Activated CD8-positive, alpha-beta memory T cell treated with anti-CD3 and anti-CD28 coated beads, Interleukin-2, amount 50 U/mL, for 1 hour (primary cell): ENCODE measurements around the gene SLC25A21.
"Not testable (repeated sequence)": the region's sequence is repeated elsewhere in the genome, so short reads cannot be mapped to it uniquely, and the experiment has no call there.

Experiments used
- DNase-seq: peaks from one replicate; pipeline ENCODE4 v3.0.0-alpha.2; 2020; ENCODE audit errors: extremely low read depth

Gene SLC25A21

DNA sequence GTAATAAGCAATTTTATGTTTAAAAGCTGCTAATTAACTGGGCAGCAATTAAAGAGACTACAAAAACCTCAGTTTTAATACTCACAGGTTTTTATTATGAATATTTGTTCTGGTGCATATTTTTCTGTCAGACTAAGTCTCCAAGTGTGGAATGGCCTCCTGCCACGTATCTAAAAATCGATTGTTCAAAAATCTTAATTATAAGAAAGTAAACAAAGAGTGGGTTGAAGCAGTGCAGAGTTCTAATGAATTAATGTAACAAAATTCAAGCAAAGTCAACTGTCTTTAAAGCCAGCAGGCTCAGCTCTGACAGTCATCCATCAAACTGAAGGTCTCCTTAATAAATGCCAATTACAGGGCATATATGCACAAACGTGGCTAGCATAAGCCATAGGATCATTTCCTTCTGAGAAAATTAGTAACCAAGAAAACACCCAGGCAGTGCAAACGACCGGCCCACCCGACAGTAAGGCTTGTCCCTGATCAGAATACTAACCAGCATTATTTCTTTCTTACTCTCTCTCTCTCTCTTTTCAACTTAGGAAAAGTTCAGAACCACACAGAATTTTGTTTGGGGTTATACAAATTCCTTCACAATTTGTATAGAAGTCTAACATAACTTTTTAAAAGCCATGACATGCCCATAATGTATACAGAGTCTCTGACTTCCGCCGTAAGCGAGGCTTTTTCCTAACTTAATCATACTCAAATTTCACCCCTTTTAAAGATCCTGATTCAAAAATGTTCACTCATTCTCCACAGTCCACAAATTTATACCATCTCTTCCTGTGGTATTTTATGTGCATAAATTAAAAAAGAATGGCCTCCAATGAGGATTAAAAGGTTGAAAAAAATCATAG is 83.8 kb downstream of the SLC25A21 start:
- DNase-seq = no peak

- DNase-seq = no peak
These were observed 84.9 kb downstream of the SLC25A21 start for GRCh38 chr14:37087520-37087919.

- no peak for DNase-seq
These were observed 88.8 kb downstream of the SLC25A21 start for GRCh38 chr14:37083599-37083998.

DNA sequence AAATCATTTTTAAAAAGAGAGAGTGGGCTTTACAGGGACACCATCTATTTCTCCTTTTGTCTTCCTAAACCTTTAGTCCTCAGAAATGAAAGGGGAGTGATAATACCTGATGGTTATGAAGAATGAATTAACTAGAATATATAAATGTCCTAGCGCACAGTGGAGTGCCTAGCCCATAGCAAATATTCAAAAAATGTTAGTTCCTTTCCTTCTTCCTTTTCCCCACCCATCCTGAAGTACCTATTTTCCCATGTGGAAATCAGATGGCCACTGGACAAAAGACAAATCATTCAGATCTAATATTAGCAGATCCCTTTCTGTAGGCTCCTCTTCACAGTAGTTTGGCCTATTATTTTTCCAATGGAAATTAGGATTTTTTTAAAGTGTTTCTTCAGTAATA is 90.0 kb downstream of the SLC25A21 start:
- no peak for DNase-seq

GRCh38 chr14:37081856-37082255 is 90.5 kb downstream of the SLC25A21 start:
- no peak for DNase-seq

- no peak for DNase-seq
These were observed 91.2 kb downstream of the SLC25A21 start for GRCh38 chr14:37081218-37081617.

DNA sequence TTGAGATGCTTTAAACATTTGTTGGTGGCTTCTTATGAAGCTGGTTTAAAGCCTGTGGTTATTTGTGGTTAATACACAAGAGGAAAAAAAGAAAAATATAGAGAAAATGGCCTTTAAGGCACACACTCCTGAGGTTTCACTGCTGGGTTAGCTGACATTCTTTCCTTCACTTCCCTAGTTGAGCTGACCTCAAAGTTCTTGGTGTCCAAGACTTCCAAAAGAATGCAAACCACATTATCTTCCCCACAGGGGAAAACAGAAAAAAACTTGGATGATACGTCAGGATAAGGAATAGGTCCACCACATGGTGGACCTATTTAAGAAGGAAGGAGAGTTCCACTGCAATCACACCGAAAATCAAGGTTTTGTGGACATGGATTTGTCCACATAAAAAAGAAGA is 94.3 kb downstream of the SLC25A21 start:
- no peak for DNase-seq

DNA sequence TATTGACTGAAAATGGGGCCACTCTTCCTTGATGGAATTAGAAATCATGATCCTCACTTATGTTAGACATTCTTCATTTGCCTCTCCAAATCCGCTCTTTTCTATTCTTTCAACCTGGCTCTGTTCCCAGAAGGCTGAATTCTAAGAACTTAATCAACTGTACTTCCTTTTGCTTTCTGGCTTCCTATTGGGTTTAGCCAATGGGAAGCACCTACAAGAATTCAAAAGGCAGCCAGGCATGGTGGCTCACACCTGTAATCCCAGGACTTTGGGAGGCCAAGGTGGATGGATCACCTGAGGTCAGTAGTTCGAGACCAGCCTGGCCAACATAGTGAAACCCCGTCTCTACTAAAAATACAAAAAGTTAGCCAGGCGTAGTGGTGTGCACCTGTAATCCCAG is 98.1 kb downstream of the SLC25A21 start:
- not testable (repeated sequence) for DNase-seq

GRCh38 chr14:37063467-37064240 is 108.8 kb downstream of the SLC25A21 start:
- DNase-seq = no peak

DNA sequence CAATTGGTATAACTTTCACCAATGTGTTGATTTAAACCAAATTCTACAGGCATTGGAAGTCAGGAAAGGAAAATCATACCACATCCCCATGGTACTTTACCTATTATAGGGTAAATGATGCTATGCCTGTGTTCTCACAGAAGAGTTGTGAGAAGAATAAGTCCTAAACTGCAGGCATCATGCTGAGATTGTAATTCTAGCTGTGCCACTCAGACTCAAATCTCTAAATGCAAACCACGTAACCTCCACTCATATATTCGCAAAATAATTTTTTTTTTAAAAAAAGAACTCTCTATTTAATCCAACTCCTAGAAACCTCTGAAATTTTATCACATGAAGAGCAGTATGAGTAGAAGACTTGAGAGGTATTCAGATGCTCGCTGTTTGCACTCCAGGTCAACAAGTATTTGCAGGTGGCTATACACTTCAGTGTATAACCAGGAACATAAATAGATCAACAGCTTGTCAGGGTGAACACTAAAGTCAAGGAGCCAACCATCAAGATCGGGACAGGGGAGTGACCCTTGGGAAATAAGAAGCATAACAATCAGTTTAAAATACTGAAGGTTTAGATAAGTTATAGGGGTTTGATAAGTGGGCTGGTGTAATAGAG is 110.1 kb downstream of the SLC25A21 start:
- DNase-seq = no peak

DNA sequence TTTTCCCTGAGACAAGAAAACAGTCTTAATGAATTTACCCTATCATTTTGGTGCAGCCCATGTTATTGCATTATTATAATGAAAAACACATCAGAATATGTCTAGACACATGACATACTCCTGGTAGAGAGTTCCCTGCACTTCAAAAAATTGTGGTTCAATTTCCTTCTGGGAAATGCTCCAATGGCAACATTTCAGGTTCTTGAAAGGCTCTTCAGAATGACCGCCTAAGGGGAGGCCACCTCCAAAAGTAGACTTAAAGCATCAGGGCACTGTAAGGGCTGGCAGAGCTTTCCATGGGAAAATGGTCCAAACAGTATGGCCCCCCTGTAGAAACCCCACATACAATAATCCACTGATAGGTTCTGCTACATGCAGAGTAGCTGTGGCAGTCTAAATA is 110.7 kb downstream of the SLC25A21 start:
- DNase-seq = no peak

GRCh38 chr14:37060496-37061260 is 111.7 kb downstream of the SLC25A21 start:
- no peak for DNase-seq

GRCh38 chr14:37057776-37058175 is 114.6 kb downstream of the SLC25A21 start:
- no peak for DNase-seq

- no peak for DNase-seq
These were observed 115.9 kb downstream of the SLC25A21 start for GRCh38 chr14:37056473-37056872.

- no peak for DNase-seq
These were observed 117.5 kb downstream of the SLC25A21 start for GRCh38 chr14:37054869-37055268.

DNA sequence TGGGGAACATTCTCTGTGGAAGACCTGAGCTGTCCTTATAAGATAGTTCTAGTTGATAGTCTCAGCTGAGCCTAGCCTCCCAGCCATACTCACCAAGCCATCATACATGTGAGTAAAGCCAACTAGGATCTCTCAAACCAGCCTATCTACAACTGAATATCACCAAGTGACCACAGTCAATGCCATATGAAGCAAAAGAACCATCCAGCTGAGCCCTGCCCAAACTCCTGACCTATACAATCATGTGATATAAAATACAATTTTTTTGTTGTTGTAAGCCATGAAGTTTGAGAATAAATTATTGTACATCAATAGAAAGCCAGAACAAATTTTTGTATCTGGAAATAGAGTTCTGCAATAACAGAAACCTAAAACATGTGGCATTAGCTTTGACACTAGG is 118.3 kb downstream of the SLC25A21 start:
- DNase-seq = no peak

DNA sequence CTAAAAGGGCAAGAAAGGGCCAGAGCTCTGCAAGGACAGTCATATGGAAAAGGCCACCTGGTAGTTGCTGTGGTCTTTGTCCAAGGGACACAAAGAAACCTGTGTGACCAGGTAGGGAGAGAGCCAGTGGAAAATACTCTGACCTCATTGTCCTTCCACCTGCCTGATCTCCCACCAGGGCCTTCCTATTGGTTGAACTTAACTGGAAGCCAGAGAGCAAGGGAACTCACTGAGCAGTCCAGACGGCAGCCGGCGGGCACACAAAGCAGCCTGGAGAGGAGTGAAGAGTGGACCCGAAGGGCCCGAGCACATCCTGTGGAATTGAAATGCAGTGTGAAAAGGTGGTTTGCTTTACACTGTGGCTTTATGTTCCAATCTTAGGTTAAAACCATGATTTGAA is 120.7 kb downstream of the SLC25A21 start:
- no peak for DNase-seq

DNA sequence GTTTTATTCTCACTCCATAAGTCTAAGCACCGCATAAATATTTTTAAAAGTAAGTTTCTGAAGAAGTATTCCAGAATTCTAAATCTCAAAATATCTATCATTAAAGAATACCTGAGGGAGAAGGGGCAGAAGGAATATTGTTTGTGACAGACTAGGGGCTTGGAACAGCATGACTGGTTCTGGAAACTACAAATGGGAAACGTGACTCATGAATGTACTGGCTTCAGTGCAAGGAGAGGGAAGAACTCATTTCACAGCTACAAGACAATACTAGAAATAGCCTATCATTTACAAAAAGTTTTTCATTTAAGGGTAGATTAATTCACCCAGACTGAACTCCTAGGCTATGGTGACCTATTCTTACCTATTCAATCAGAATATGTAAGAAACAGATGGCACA is 121.3 kb downstream of the SLC25A21 start:
- no peak for DNase-seq

DNA sequence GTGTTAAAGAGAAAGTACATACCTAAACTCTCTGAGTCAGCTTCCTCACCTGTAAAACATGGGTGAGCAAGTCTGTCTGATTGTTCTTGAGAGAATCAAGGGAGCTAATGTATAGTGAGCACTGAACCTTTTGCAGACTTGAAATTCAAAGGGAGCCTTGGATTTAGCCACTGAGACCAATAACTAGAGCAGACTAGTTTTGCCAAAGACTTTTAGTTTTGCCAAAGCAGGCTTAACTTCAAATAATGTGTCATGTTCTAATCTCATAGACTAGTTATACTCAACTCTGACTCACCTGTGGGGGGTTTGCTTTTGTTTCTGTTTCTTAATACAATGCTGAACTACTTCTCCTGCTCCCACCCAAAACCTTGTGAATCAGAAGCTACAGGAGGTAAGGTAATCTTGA is 123.7 kb downstream of the SLC25A21 start:
- DNase-seq = no peak

GRCh38 chr14:37047996-37048395 is 124.4 kb downstream of the SLC25A21 start:
- DNase-seq = no peak

GRCh38 chr14:37047226-37047625 is 125.2 kb downstream of the SLC25A21 start:
- no peak for DNase-seq

GRCh38 chr14:37046815-37047214 is 125.6 kb downstream of the SLC25A21 start:
- no peak for DNase-seq
